ENCODE measurements around the gene TK1. TPM values are rescaled to one million over a fixed set of nuclear protein-coding genes. Genes with fewer than 3 reads are reported as not detected.

TK1 gene
- total RNA-seq, 1 experiment from 2014 or later = 190 TPM

- Mint-ChIP-seq H3K4me3 (ENCODE audit: unreplicated experiment) (peak overlapping the region; percentile 47), H3K9me3 (ENCODE audit: unreplicated experiment) (no peaks in the 10 kb centered on the region), H3K36me3 (ENCODE audit: insufficient read depth, unreplicated experiment) (peaks cover 88% of the 10 kb centered on the region), H3K27ac (ENCODE audit: unreplicated experiment) (peak overlapping the region; percentile 41), H3K27me3 (ENCODE audit: insufficient read depth, unreplicated experiment) (no peaks in the 10 kb centered on the region), H3K4me1 (ENCODE audit: low read depth, unreplicated experiment) (peaks cover 22% of the 10 kb centered on the region)
- H3K4me3 ChIP-seq (ENCODE audit: low read depth, low read length) = no peak overlapping the region
- intact Hi-C loops (cut with micrococcal nuclease; ENCODE audit: unreplicated experiment) = no loop called here
- CTCF ChIA-PET = interaction anchor here (0.6 kb wide), 1 partner anchor 1964 kb away, joined by 3 read pairs; no protein-coding TSS in a partner anchor
- H3K36me3 ChIP-seq (ENCODE audit: control insufficient read depth, insufficient read depth, low read length) = no peaks in the 10 kb centered on the region; the same call in 1 of the 2 replicates
- BruUV-seq (replicated peaks) = no TSS peak
- H3K4me1 ChIP-seq = peaks cover 15% of the 10 kb centered on the region
- no peak for DNase-seq
- POLR2A ChIA-PET = interaction anchor here (0.6 kb wide), 1 partner anchor 21 kb away, joined by 3 read pairs; no protein-coding TSS in a partner anchor
- H3K27me3 ChIP-seq (replicated peaks; ENCODE audit: control insufficient read depth, insufficient read depth, low read length) = no peaks in the 10 kb centered on the region
- H3K9me3 ChIP-seq = no peaks in the 10 kb centered on the region
- TF ChIP-seq, protein P1, sequence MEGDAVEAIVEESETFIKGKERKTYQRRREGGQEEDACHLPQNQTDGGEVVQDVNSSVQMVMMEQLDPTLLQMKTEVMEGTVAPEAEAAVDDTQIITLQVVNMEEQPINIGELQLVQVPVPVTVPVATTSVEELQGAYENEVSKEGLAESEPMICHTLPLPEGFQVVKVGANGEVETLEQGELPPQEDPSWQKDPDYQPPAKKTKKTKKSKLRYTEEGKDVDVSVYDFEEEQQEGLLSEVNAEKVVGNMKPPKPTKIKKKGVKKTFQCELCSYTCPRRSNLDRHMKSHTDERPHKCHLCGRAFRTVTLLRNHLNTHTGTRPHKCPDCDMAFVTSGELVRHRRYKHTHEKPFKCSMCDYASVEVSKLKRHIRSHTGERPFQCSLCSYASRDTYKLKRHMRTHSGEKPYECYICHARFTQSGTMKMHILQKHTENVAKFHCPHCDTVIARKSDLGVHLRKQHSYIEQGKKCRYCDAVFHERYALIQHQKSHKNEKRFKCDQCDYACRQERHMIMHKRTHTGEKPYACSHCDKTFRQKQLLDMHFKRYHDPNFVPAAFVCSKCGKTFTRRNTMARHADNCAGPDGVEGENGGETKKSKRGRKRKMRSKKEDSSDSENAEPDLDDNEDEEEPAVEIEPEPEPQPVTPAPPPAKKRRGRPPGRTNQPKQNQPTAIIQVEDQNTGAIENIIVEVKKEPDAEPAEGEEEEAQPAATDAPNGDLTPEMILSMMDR (IDR thresholded peaks at IDR 0.05; ENCODE audit: insufficient read depth in 1 of 2, low read depth in 1 of 2, low read length in 1 of 2, severe bottlenecking in 1 of 2, unreplicated experiment in 1 of 2) = no peak
Observed at GRCh38 chr17:78183916-78184315, 2.9 kb downstream of the TK1 start.

DNA sequence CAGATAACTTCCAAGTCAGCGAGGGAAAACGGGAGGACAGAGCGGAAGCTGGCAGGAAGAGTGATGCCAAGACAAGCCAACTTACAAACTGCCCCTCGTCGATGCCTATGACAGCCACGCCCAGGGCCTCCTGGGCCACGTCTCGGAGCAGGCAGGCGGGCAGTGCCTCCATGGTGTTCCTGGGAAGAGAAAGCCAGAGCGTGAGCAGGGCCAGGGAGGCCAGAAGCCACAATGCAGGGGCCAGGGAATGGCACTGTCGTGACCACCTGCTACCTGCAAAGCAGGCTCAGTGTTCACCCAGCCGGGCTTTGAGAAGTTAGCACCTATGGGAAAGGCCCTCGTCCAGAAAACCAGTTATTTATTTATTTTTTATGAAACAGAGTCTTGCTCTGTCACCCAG is 4.3 kb downstream of the TK1 start:
- H3K36me3 Mint-ChIP-seq (ENCODE audit: insufficient read depth, unreplicated experiment) = peaks cover 94% of the 10 kb centered on the region

GRCh38 chr17:78180508-78180907 is 6.3 kb downstream of the TK1 start:
- TF ChIP-seq, protein P1 (IDR thresholded peaks at IDR 0.05; ENCODE audit: insufficient read depth in 1 of 2, low read depth in 1 of 2, low read length in 1 of 2, severe bottlenecking in 1 of 2, unreplicated experiment in 1 of 2) = no peak
- no peak overlapping the region for H3K4me3 Mint-ChIP-seq (ENCODE audit: unreplicated experiment)
- BruUV-seq (replicated peaks) = no TSS peak
- no peaks in the 10 kb centered on the region for H3K27me3 ChIP-seq (replicated peaks; ENCODE audit: control insufficient read depth, insufficient read depth, low read length)
- no peaks in the 10 kb centered on the region for H3K9me3 Mint-ChIP-seq (ENCODE audit: unreplicated experiment)
- H3K36me3 Mint-ChIP-seq (ENCODE audit: insufficient read depth, unreplicated experiment) = peaks cover 97% of the 10 kb centered on the region
- H3K4me1 Mint-ChIP-seq (ENCODE audit: low read depth, unreplicated experiment) = peaks cover 16% of the 10 kb centered on the region
- H3K4me3 ChIP-seq (ENCODE audit: low read depth, low read length) = no peak overlapping the region
- POLR2A ChIA-PET = interaction anchor here (0.6 kb wide), 1 partner anchor 52 kb away, joined by 4 read pairs; no protein-coding TSS in a partner anchor
- no peak for DNase-seq
- peaks cover 2% of the 10 kb centered on the region for H3K36me3 ChIP-seq (ENCODE audit: control insufficient read depth, insufficient read depth, low read length)
- intact Hi-C loops (cut with micrococcal nuclease; ENCODE audit: unreplicated experiment) = no loop called here
- no peaks in the 10 kb centered on the region for H3K27me3 Mint-ChIP-seq (ENCODE audit: insufficient read depth, unreplicated experiment)
- H3K27ac Mint-ChIP-seq (ENCODE audit: unreplicated experiment) = no peak overlapping the region
- peaks cover 7% of the 10 kb centered on the region for H3K4me1 ChIP-seq
- H3K9me3 ChIP-seq = no peaks in the 10 kb centered on the region
- CTCF ChIA-PET = no interaction called here

More for the DNA sequence above, 4.3 kb downstream of the TK1 start:
- Mint-ChIP-seq H3K27me3 (ENCODE audit: insufficient read depth, unreplicated experiment) (no peaks in the 10 kb centered on the region), H3K4me3 (ENCODE audit: unreplicated experiment) (no peak overlapping the region), H3K4me1 (ENCODE audit: low read depth, unreplicated experiment) (peaks cover 16% of the 10 kb centered on the region), H3K27ac (ENCODE audit: unreplicated experiment) (no peak overlapping the region), H3K9me3 (ENCODE audit: unreplicated experiment) (no peaks in the 10 kb centered on the region)
- BruUV-seq (replicated peaks) = no TSS peak
- Histone ChIP-seq H3K27me3 (replicated peaks; ENCODE audit: control insufficient read depth, insufficient read depth, low read length) (no peaks in the 10 kb centered on the region), H3K4me1 (peaks cover 15% of the 10 kb centered on the region), H3K36me3 (ENCODE audit: control insufficient read depth, insufficient read depth, low read length) (no peaks in the 10 kb centered on the region; the same call in 1 of the 2 replicates), H3K4me3 (ENCODE audit: low read depth, low read length) (no peak overlapping the region), H3K9me3 (no peaks in the 10 kb centered on the region)
- intact Hi-C loops (cut with micrococcal nuclease; ENCODE audit: unreplicated experiment) = no loop called here
- ChIA-PET CTCF (interaction anchor here (0.5 kb wide), 1 partner anchor 65 kb away, joined by 4 read pairs; no protein-coding TSS in a partner anchor), POLR2A (interaction anchor here (1.6 kb wide), 1 partner anchor 13 kb away, joined by 3 read pairs; no protein-coding TSS in a partner anchor)
- DNase-seq = no peak
- TF ChIP-seq, protein P1 (IDR thresholded peaks at IDR 0.05; ENCODE audit: insufficient read depth in 1 of 2, low read depth in 1 of 2, low read length in 1 of 2, severe bottlenecking in 1 of 2, unreplicated experiment in 1 of 2) = no peak
